Immature natural killer cell (primary cell): ENCODE results near the gene SLCO1A2. TPM values are rescaled to one million over a fixed set of nuclear protein-coding genes. Genes with fewer than 3 reads are reported as not detected.
A peak's percentile ranks its signal among the peaks of the same experiment; 100 is the strongest.
"Not testable (repeated sequence)": the region's sequence is repeated elsewhere in the genome, so short reads cannot be mapped to it uniquely, and the experiment has no call there.

Experiments used
- DNase-seq, 3 donors: peaks; one replicate each; pipeline ENCODE4 v3.0.0; 2022; ENCODE audit warnings: mixed read lengths in 1 of 3
- H3K27ac Mint-ChIP-seq, 6 donors: one replicate each; pipeline ENCODE4 v1.8.0; 2020; ENCODE audit warnings: mixed read lengths in 6 of 6, mild to moderate bottlenecking in 5 of 6, inconsistent platforms in 4 of 6, moderate library complexity in 3 of 6
- H3K27me3 Mint-ChIP-seq, 3 donors: one replicate each; pipeline ENCODE4 v1.8.0; 2020 to 2021; ENCODE audit warnings: low read depth in 3 of 3, mild to moderate bottlenecking in 3 of 3, mixed read lengths in 3 of 3, moderate library complexity in 3 of 3, inconsistent platforms in 1 of 3
- H3K36me3 Mint-ChIP-seq, 3 donors: one replicate each; pipeline ENCODE4 v1.8.0; 2020; ENCODE audit warnings: mixed read lengths in 3 of 3, inconsistent platforms in 2 of 3, mild to moderate bottlenecking in 2 of 3
- H3K4me1 Mint-ChIP-seq, 2 donors: one replicate each; pipeline ENCODE4 v1.8.0; 2020; ENCODE audit warnings: inconsistent platforms in 2 of 2, mild to moderate bottlenecking in 2 of 2, mixed read lengths in 2 of 2, moderate library complexity in 1 of 2
- H3K4me3 Mint-ChIP-seq, 5 donors: one replicate each; pipeline ENCODE4 v1.8.0; 2020; ENCODE audit warnings: mild to moderate bottlenecking in 5 of 5, mixed read lengths in 5 of 5, inconsistent platforms in 3 of 5, moderate library complexity in 3 of 5
- H3K9me3 Mint-ChIP-seq, 6 donors: one replicate each; pipeline ENCODE4 v1.8.0; 2020; ENCODE audit warnings: mild to moderate bottlenecking in 6 of 6, mixed read lengths in 6 of 6, inconsistent platforms in 4 of 6, moderate library complexity in 3 of 6
- polyA plus RNA-seq, 3 donors: library from polyadenylated mRNA; unstranded; fragments of 300-500 nt; fragmentation: Illumina TruSeq; gene quantifications; one replicate each; pipeline ENCODE4 v1.2.3, GENCODE V29; 2021

Gene SLCO1A2
- polyA plus RNA-seq, result not detected

- peaks cover 1 to 11% (median 3%) of the 10 kb centered on the region in 6 donors for H3K9me3 Mint-ChIP-seq
- no peak within 1 kb of the TSS for H3K4me3 Mint-ChIP-seq
- H3K27me3 Mint-ChIP-seq, result peaks cover 0 to 4% (median 3%) of the 10 kb centered on the region in 3 donors
- H3K4me1 Mint-ChIP-seq, result no peaks in the 10 kb centered on the region
- no peak for DNase-seq
- H3K27ac Mint-ChIP-seq, result no peak within 1 kb of the TSS
- H3K36me3 Mint-ChIP-seq, result peaks cover 0 to 4% (median 0%) of the 10 kb centered on the region in 3 donors
These were observed at the start of gene SLCO1A2 for GRCh38 chr12:21334771-21335325. SLCO1A2 (minus strand) TSS chr12:21334917; CDS start chr12:21334647, 270 bp downstream.

GRCh38 chr12:21384261-21384660 is 49.5 kb upstream of the SLCO1A2 start:
- no peak for DNase-seq
- H3K4me1 Mint-ChIP-seq, result no peaks in the 10 kb centered on the region
- peaks cover 0 to 2% (median 0%) of the 10 kb centered on the region in 6 donors for H3K9me3 Mint-ChIP-seq
- no peak overlapping the region for H3K4me3 Mint-ChIP-seq
- H3K27ac Mint-ChIP-seq, result no peak overlapping the region
- H3K27me3 Mint-ChIP-seq, result peaks cover 0 to 5% (median 0%) of the 10 kb centered on the region in 3 donors
- H3K36me3 Mint-ChIP-seq, result no peaks in the 10 kb centered on the region

- H3K36me3 Mint-ChIP-seq, H3K27ac Mint-ChIP-seq, H3K4me3 Mint-ChIP-seq, H3K9me3 Mint-ChIP-seq, DNase-seq, H3K27me3 Mint-ChIP-seq, H3K4me1 Mint-ChIP-seq: not testable (repeated sequence)
These were observed 46.6 kb upstream of the SLCO1A2 start for GRCh38 chr12:21381320-21381719.

- no peak for DNase-seq
- Mint-ChIP-seq H3K27ac (no peak overlapping the region), H3K27me3 (peaks cover 0 to 5% (median 3%) of the 10 kb centered on the region in 3 donors), H3K36me3 (no peaks in the 10 kb centered on the region), H3K9me3 (peaks cover 0 to 3% (median 0%) of the 10 kb centered on the region in 6 donors), H3K4me3 (no peak overlapping the region), H3K4me1 (no peaks in the 10 kb centered on the region)
These were observed 44.5 kb upstream of the SLCO1A2 start for GRCh38 chr12:21379218-21379617.

- Mint-ChIP-seq H3K9me3 (peaks cover 0 to 2% (median 0%) of the 10 kb centered on the region in 6 donors), H3K4me3 (no peak within 1 kb of the TSS), H3K27ac (no peak within 1 kb of the TSS), H3K36me3 (no peaks in the 10 kb centered on the region), H3K27me3 (no peaks in the 10 kb centered on the region), H3K4me1 (peaks cover 0 to 6% of the 10 kb centered on the region in 2 donors)
- no peak for DNase-seq
These were observed 37.9 kb upstream of the SLCO1A2 start, which contains the start of gene IAPP for GRCh38 chr12:21372602-21373001. IAPP (plus strand) TSS chr12:21372902; CDS start chr12:21373352, 450 bp downstream.

GRCh38 chr12:21370845-21371449 is 36.2 kb upstream of the SLCO1A2 start:
- Mint-ChIP-seq H3K4me3 (no peak overlapping the region), H3K9me3 (no peaks in the 10 kb centered on the region), H3K4me1 (peaks cover 0 to 6% of the 10 kb centered on the region in 2 donors), H3K27ac (no peak overlapping the region), H3K36me3 (no peaks in the 10 kb centered on the region), H3K27me3 (peaks cover 0 to 2% (median 1%) of the 10 kb centered on the region in 3 donors)
- DNase-seq, result no peak

- Mint-ChIP-seq H3K27me3 (peaks cover 0 to 6% (median 4%) of the 10 kb centered on the region in 3 donors), H3K9me3 (peaks cover 0 to 2% (median 0%) of the 10 kb centered on the region in 6 donors), H3K4me3 (no peak overlapping the region), H3K4me1 (peaks cover 0 to 6% of the 10 kb centered on the region in 2 donors), H3K27ac (no peak overlapping the region), H3K36me3 (peaks cover 0 to 3% (median 0%) of the 10 kb centered on the region in 3 donors)
- DNase-seq, result peak in 1 of 3 donors; percentile 2
These were observed 34.6 kb upstream of the SLCO1A2 start for GRCh38 chr12:21369141-21369980.

GRCh38 chr12:21360632-21361031 is 25.9 kb upstream of the SLCO1A2 start:
- DNase-seq, H3K36me3 Mint-ChIP-seq, H3K4me3 Mint-ChIP-seq, H3K27ac Mint-ChIP-seq, H3K9me3 Mint-ChIP-seq, H3K4me1 Mint-ChIP-seq: not testable (repeated sequence)
- H3K27me3 Mint-ChIP-seq, result peaks cover under 1 to 11% (median 2%) of the 10 kb centered on the region in 3 donors

GRCh38 chr12:21354641-21355040 is 19.9 kb upstream of the SLCO1A2 start:
- Mint-ChIP-seq H3K4me1 (no peaks in the 10 kb centered on the region), H3K27me3 (peaks cover 2 to 12% (median 2%) of the 10 kb centered on the region in 3 donors), H3K36me3 (no peaks in the 10 kb centered on the region), H3K4me3 (no peak overlapping the region), H3K9me3 (peaks cover 0 to 1% (median 0%) of the 10 kb centered on the region in 6 donors), H3K27ac (no peak overlapping the region)
- no peak for DNase-seq

- Mint-ChIP-seq H3K4me3 (no peak overlapping the region), H3K27ac (no peak overlapping the region), H3K36me3 (no peaks in the 10 kb centered on the region), H3K9me3 (peaks cover 0 to 1% (median 0%) of the 10 kb centered on the region in 6 donors), H3K27me3 (peaks cover 2 to 12% (median 2%) of the 10 kb centered on the region in 3 donors), H3K4me1 (no peaks in the 10 kb centered on the region)
- no peak for DNase-seq
These were observed 19.2 kb upstream of the SLCO1A2 start for GRCh38 chr12:21353948-21354347.

GRCh38 chr12:21353487-21353886 is 18.8 kb upstream of the SLCO1A2 start:
- Mint-ChIP-seq H3K9me3 (no peaks in the 10 kb centered on the region), H3K36me3 (no peaks in the 10 kb centered on the region), H3K4me3 (no peak overlapping the region), H3K27me3 (peaks cover 2 to 12% (median 2%) of the 10 kb centered on the region in 3 donors), H3K4me1 (no peaks in the 10 kb centered on the region), H3K27ac (no peak overlapping the region)
- DNase-seq, result no peak

GRCh38 chr12:21350975-21351374 is 16.3 kb upstream of the SLCO1A2 start:
- no peaks in the 10 kb centered on the region for H3K36me3 Mint-ChIP-seq
- no peak overlapping the region for H3K4me3 Mint-ChIP-seq
- peaks cover 0 to 7% (median 2%) of the 10 kb centered on the region in 3 donors for H3K27me3 Mint-ChIP-seq
- H3K4me1 Mint-ChIP-seq, result no peaks in the 10 kb centered on the region
- no peak for DNase-seq
- no peak overlapping the region for H3K27ac Mint-ChIP-seq
- no peaks in the 10 kb centered on the region for H3K9me3 Mint-ChIP-seq

GRCh38 chr12:21346542-21347205 is 12.0 kb upstream of the SLCO1A2 start:
- Mint-ChIP-seq H3K36me3 (no peaks in the 10 kb centered on the region), H3K4me3 (no peak overlapping the region), H3K27ac (no peak overlapping the region), H3K4me1 (no peaks in the 10 kb centered on the region), H3K9me3 (no peaks in the 10 kb centered on the region), H3K27me3 (peaks cover 0 to 2% (median 0%) of the 10 kb centered on the region in 3 donors)
- DNase-seq, result no peak
